HG03439 (cell line): ENCODE measurements around the gene GTF2H1.

Experiments
- ATAC-seq: cut with Tn5 transposase; IDR thresholded peaks from one replicate; pipeline ENCODE4 v1.9.1; 2021; ENCODE audit warnings: mild to moderate bottlenecking, moderate library complexity; ENCODE audit not compliant: unreplicated experiment

Gene GTF2H1

DNA sequence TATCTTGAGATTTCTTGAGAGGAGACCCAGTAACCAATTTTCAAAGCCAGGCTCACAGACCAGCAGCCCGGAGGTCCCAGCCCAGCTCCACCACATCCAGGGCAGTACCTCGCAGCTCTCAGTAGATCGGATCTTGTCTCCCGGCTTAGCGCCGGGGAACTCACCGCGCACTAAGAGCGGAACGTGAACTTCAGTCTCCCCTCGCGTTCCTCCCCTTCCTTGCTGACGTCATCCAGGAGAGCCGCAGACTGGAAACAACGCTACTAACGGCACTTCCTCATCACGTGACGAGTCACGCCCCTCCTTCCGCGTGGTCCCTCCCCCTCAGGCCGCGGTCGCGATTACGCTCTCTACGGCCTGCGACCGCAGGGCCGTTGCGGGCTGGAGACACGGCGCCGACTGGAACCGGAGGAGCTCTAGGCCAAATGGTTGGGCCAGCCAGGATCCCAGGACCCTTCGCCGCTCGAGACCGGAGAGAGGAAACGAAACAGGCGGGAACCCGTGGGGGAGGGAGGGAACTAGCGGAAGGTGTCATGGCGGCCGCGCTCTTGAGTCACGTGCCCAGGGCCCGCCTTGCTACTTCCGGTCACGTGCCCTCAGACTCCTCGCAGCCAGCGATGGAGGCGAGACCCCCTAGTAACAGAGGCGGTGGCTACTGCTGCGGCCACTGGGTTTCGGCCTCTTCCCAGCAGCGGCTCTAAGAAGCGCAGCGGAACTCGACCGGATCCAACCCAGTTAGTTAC is at the start of gene GTF2H1, which contains the start of gene HPS5:
Gene GTF2H1, plus strand, starts transcription at position 599 of the 743 bp plus-strand sequence. CDS start 10,508 bp downstream, outside the sequence.
Gene HPS5, minus strand, starts transcription at position 172 of the 743 bp plus-strand sequence. CDS start 4,282 bp downstream, outside the sequence.
- peak; percentile 92 for ATAC-seq

DNA sequence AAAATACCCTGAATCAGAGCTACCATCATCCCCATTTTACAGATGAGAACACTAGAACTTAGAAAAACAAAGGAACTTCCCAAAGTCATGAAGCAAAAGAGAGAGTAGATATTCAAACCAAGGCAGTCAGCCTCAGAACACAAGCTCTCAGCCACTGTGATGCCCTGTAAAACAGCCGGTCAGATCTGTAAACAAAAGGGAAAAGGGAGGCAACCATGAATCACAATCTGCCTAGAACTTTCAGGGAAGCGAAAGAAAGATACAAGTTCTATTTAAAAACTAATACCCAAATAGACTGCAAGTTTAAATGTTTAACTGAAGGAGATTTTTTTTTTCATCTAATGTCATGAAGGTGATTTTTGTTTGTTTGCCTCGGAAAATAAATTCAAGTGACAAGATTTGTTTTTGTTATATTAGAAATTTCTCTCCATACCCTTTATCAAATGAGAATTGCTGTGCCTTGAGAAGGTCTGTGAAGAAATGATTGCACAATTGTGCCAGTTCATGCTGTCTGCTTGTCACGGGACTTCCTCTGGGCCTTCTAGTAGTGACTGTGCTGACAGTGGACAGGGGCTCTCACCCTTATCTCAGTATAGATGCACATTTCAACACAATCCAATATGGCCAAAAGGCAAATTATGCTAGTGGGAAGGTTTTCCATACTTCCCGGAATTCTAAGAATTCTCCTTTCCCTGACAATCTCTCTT is 44.6 kb upstream of the GTF2H1 start:
- ATAC-seq: no peak

DNA sequence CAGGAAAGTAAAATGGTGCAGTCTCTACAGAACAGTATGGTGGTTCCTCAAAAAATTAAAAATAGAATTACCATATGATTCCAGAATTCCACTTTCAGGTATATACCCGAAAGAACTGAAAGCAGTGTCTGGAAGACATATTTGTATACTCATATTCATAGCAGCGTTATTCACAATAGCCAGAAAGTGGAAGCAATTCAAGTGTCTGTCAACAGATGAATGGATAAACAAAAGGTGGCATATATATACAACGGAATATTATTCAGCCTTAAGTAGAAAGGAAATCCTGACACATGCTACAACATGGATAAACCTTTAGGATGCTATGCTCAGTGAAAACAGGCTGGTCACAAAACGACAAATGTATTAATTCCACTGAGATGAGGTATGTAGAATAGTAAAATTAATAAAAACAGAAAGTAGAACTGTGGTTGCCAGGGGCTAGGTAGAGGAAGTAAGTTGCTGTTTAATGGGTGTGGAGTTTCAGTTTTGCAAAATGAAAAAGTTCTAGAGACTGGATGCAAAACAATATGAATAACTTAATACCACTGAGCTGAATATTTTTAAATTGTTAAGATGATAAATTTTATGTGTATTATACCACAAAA is 41.8 kb upstream of the GTF2H1 start:
- ATAC-seq: peak; percentile 87

DNA sequence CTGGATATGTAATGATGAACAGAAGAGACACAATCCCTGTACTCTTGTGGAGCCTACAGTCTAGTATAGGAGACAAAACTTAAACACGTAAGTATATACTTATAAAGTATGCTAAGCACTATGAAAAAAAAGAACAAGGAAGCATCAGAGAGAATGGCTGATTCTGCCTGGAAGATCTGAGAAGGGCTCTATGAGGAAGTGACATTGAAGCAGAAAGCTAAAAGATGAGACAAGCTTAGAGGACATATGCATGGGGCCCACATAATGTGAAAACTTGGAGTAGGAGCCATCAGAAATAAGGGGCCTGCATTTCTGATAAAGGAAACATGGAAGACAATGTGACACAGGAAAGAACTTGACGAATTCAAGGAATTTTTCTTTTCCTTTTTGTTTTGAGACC is 39.7 kb upstream of the GTF2H1 start:
- ATAC-seq: no peak

DNA sequence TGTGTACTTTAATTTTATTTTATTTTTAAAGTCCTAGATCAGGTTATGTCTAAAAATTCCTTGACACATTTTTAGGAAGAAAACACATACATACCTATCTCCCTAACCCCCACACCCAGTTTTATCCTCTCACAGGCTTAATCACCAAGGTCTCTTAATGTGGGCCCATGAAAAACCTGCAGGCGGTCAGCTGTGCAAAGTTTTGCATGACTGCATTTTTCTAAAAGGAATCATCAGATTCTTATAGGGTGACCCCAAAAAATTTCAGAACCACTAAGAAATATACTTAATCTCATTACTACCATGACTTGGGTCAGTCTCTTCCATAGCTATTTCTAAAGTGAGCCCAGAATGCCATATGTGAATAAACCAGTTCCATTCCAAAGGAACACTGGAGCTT is 36.5 kb upstream of the GTF2H1 start:
- ATAC-seq: no peak

DNA sequence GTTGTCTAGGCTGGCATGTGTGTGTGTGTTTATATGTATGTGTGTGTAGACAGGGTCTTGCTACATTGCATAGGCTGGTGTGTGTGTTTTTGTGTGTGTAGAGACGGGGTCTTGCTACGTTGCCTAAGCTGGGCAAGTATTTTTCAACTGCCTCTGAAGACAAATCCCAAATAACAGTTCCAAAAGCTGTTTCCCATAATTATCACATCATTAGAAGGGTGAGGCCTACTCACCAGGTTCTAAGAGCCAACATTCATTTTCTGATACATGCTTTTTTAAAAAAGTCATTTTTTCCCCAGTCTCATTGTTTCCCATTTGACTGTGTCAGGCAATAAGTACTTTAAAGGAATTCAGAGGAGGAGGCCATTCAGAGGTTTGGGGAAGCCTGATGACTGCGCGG is 33.5 kb upstream of the GTF2H1 start:
- no peak for ATAC-seq

DNA sequence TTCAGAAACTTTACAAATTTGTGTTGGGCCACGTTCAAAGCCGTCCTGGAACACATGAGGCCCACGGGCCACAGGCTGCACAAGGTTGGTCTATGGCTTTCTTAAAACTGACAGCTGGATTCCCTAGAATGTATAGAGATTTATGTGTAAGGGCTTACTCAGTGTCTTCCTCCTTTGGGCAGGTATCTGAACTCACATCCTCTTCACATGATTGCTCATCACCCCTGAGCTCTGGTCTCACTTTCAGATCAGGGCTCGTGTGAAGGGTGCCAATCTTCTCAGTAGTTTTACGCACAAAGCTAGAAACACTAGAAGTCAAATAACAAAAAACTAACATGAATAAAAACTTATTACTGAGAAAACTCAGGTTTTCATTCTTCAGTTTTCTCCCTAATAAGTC is 27.5 kb upstream of the GTF2H1 start:
- ATAC-seq: no peak

DNA sequence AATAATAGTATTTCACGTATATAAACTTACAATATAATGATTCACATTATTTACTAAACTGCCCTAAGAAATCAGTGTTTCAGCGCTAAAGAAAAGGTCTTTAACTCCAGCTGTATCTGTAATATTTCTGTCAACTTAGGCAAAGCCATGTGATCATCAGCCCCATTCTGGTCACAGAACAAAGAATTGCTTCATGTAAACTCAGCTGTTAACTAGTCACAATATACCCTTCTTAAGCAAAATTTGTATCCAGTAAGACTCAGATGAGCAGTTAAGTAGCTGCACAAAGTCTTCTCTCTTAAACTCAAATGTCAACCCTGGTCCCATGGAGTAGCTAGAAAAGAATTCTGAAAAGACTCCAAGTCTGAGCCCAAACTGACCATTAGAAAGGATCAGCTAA is 27.1 kb upstream of the GTF2H1 start:
- ATAC-seq: no peak

DNA sequence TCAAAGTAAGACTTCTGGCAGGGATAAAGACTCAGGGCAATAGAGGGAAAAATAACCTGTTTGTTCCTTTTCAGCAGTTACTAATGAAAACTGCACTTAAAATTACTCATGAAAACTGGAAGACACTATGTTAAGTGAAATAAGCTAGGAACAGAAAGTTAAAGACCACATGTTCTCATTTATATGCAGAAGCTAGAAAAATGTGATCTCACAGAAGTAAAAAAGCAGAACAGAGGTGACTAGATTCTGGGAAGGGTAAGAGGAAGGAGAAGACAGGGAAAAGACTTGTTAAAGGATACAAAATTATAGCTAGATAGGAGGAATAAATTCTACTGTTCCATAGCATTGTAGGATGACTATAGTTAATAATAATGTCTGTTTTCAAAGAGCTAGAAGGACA is 22.6 kb upstream of the GTF2H1 start:
- ATAC-seq: no peak

DNA sequence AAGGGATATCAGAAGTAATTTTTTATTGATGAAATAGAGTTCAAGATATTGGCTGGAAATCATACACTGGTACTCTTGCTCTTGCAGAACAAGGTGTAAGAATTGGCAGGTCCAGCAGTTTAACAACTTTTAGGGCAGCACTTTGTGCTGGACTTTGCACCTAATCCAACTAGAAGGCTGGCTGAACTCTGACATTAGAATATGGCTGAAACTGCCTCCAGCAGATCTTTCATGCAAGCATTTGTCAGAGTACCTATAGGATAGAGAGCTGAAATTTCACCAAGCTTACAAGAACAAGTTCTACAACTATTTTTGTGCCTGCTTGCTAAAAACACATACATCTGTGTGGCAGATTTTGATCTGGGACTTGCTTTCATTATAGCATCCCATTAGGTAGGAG is 17.6 kb upstream of the GTF2H1 start:
- no peak for ATAC-seq

DNA sequence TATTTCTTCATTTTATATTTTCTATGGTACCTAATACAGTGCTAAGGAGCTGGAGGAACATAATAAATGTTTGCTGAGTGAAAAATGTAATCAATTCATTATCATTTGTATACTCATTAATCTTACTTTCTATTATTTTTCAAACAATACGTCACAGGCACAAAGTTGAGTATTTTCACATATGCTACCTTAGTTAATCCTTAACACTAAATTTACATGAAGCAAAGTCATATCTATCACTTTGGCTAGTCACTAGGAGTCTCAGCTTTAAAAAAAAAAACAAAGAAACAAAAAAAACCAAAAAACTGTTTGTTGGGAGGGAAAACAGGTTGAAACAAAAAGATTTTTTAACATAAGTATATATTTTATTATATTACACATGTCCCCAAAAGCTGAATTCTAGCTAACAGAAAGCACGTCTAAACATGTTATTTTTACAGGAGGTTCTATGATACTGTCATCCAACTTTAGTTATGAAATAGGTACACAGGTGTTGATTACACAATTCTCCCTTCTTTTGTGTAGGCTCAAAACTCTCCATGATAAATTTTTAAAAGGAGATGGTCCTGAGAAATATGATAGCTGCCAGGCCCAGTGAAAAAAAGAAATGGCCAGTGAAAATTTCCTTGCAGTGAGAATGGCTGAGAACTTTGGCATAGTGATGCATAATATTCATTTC is 14.8 kb upstream of the GTF2H1 start:
- no peak for ATAC-seq

DNA sequence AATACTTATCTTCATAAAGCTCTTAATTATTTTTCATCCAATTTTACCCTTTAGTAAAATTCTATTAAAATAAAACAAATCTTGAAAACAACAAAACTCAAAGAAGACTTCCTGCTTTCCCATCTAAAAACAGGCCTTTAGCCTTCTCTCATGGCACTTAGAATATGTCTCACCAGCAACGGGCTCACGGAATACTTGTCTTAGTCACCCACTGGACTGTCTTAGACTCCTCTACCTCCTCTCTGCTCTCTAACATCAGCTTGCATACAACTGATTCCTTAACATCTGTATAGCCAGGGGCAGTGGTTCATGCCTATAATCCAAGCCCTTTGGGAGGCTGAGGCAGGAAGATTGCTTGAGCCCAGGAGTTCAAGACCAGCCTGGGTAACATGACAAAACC is 14.1 kb upstream of the GTF2H1 start:
- ATAC-seq: no peak

DNA sequence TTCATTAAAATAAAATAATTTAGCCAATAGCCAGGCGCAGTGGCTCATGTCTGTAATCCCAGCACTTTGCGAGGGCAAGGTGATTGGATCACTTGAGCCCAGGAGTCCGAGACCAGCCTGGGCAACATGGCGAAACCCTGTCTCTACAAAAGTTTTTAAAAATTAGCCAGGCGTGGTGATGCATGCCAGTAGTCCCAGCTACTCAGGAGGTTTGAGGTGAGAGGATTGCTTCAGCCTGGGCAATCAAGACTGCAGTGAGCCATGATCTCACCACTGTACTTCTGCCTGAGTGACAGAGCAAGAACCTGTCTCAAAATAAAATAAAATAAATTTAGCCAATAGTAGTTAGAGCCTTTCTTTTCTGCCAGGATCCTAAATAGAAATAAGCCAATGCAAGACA is 12.7 kb upstream of the GTF2H1 start:
- ATAC-seq: no peak

DNA sequence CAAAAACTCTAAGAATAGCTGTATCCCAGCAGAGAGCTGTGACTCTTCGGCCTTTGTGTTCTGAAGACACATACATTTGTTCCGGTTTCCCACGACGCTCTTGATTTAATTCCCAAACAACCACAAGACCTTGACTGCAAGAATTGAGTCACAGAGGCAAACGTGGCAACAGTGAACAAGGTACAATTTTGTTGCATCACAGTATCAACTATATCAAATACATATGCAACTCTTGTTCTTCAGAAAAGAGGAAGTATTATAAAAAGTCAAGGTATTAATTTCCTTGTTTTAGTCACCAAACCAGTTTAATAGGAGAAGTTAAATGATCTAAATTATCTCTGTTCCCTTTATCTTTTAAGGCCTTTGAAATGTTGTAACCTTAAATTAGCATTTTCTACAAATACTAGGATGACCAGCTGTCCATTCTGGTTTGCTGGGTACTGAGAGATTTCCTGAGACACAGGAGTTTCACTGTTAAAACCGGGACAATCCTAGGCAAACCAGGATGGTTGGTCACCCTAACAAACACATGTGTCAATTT is 11.5 kb upstream of the GTF2H1 start:
- ATAC-seq: no peak

DNA sequence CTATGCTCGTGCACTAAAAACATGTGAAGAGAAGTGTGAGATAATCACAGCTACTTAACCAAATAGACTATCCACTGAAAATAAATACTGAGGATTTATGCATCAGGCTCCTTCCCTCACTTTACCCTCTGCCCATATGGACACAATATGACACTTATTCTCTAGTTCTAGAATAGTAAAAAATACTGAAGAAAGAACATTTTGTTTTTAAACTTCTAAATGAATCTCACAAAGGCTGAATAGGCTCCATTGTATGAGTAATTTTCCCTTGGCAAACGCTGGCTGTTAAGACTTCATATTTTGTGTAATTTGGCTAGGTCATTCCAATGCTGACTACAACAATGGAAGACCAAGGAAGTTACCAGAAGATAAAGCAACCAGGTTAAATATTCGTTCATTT is 10.4 kb upstream of the GTF2H1 start:
- no peak for ATAC-seq

DNA sequence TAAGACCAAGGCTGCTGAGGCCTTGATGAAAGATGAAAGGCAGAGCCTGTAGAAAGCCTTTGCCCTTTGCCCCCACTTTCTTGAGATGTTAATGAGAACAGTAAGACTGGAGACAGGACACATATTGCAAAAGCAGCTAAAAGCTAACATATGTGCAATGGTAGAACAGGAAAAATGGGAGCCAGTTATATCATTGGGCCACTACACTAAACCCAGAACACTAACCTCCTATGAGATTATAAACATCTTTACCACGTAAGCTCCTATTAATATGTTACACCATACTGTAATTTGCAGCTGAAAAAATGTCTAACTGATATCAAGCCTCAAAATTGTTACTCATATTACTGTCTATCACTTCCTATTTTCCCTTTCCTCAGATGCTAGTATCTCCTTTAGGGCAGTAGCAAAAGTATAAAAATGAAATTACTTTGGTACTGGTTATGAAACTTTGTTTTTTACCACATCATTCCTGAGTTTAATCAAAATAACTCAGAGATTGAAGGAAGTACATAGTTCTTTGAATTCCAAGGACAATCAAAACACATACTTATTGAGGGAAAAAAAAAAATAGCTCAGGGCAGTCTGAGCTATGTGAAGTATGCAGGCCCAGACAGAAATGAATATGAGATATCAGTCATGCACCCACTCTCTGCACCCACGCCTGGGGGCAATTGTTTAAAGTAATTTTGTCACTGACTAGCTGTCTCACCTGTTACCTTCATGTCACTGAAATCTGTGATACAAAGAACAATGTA is 9.5 kb upstream of the GTF2H1 start:
- no peak for ATAC-seq

DNA sequence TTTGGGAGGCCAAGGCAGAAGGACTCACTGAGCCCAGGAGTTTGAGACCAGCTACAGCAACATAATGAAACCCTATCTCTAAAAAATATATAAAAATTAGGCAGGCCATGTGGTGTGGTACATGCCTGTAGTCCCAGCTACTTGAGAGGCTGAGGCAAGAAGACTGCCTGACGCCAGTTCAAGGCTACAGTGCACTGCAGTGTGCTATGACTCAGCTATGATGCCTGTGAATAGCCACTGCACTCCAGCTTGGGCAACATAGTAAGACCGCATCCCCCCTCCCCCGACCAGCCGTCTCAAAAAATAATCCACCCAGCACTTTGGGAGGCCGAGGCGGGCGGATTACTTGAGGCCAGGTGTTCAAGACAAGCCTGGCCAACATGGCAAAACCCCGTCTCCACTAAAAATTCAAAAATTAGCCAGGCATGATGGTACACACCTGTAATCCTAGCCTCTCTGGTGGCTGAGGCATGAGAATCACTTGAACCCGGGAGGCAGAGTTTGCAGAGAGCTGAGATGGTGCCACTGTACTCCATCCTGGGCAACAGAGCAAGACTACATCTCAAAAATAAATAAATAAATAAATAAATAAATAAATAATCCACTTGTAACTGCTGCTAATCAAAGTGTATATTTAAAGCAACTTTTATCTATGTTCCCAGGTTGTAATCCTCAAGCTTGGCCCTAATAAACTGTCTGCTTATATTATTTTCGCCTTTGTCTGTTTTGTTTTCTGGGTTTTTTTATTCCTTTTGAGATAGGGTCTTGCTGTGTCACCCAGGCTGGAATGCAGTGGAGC is 8.2 kb upstream of the GTF2H1 start:
- ATAC-seq: no peak

DNA sequence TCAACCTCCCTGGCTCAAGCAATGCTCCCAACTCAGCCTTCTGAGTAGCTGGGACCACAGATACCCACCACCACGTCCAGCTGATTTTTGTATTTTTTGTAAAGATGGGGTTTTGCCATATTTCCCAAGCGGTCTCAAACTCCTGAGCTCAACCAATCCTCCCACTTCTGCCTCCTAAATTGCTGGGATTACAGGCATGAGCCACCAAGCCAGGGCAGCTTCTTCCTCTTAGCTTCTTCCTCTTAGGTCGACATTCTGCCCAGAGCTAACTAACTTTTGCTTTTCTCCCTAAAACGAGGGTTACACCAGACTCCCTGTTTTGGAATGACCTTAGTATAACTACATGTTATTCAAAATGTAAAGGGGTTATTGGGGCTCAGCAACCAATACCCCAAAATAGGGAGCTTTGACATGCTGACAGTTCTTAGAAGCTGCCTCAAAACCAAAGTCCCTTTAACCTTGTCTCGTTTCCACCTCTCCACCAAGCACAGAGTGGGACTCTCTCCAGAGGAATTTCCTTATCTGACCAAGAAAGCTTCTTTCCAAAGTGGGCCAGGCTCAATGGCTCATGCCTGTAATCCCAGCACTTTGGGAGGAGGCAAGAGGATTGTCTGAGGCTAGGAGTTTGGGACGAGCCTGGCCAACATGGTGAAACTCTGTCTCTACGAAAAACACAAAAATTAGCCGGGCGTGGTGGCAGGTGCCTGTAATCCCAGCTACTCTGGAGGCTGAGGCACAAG is 7.4 kb upstream of the GTF2H1 start:
- no peak for ATAC-seq

DNA sequence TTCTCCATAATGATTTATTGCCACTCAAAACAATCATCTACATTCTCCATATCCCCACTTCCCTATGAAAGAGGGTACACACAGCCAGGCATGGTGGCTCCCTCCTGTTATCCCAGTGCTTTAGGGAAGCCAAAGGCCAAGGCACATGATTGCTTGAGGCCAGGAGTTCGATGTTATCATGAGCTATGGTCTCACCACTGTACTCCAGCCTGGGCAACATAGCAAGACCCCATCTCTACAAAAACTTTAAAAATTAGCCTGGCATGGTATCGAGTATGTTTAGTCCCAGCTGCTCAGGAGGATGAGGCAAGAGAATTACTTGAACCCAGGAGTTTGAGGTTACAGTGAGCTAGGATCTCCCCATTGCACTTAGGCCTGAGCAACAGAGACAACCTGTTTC is 6.5 kb upstream of the GTF2H1 start:
- ATAC-seq: no peak
